ENCODE results near the gene FAM20C. TPM values are rescaled to one million over a fixed set of nuclear protein-coding genes. Genes with fewer than 3 reads are reported as not detected.

Gene FAM20C
- total and polyA plus RNA-seq, 10 of the 15 experiments (the other 5 are each of a cell fraction or from before 2014, with no cell fraction given) = 0.44 TPM; not detected in 9

- Histone ChIP-seq H3K9me3 (replicated peaks; ENCODE audit: control insufficient read depth, insufficient read depth, low read length) (no peaks in the 10 kb centered on the region; the same call in 2 of the 3 replicates), H3K4me3 (no peak overlapping the region), H2AFZ (ENCODE audit: control insufficient read depth, low read depth, low read length) (no peak overlapping the region), H3K79me2 (ENCODE audit: control insufficient read depth, insufficient read depth, low read length) (no peaks in the 10 kb centered on the region), H3K27me3 (replicated peaks in 1 of 2; ENCODE audit: control insufficient read depth in 2 of 2, insufficient read depth in 2 of 2, low read length in 1 of 2) (no peaks in the 10 kb centered on the region), H3K27ac (ENCODE audit: control insufficient read depth, insufficient read depth) (no peak overlapping the region), H4K20me1 (ENCODE audit: control insufficient read depth, insufficient read depth) (no peaks in the 10 kb centered on the region), H3K4me2 (ENCODE audit: control insufficient read depth, insufficient read depth) (no peak overlapping the region), H3K36me3 (ENCODE audit: control insufficient read depth in 2 of 2, insufficient read depth in 2 of 2, low read length in 1 of 2) (no peaks in the 10 kb centered on the region), H3K4me1 (ENCODE audit: control insufficient read depth, insufficient read depth, low read length) (no peaks in the 10 kb centered on the region), H3K9ac (ENCODE audit: control insufficient read depth, insufficient read depth, low read length) (no peak overlapping the region)
- TF ChIP-seq BRCA1 (IDR thresholded peaks at IDR 0.05; ENCODE audit: low read depth, low read length) = no peak
- no peak for TF ChIP-seq E2F8 (IDR thresholded peaks at IDR 0.05; ENCODE audit: low read depth, partially characterized antibody)
- TF ChIP-seq MEF2A (IDR thresholded peaks at IDR 0.05; ENCODE audit: insufficient read depth, low read depth, low read length) = no peak
- TF ChIP-seq ZBTB4 (CRISPR knock-in tag; IDR thresholded peaks at IDR 0.05) = no peak
- TF ChIP-seq SMARCA5 (IDR thresholded peaks at IDR 0.05) = no peak
- TF ChIP-seq NFYB (IDR thresholded peaks at IDR 0.05; ENCODE audit: insufficient read depth, low read depth, low read length) = no peak
- no peak for TF ChIP-seq ZZZ3 (IDR thresholded peaks at IDR 0.05; ENCODE audit: control insufficient read depth, insufficient read length, low read depth)
- TF ChIP-seq NR2F1 (conservative IDR thresholded peaks at IDR 0.05) = no peak
- no peak for TF ChIP-seq CHD4 (IDR thresholded peaks at IDR 0.05)
- no peak for TF ChIP-seq RUNX3 (IDR thresholded peaks at IDR 0.05; ENCODE audit: low read length)
- TF ChIP-seq RCOR1 (conservative IDR thresholded peaks at IDR 0.05; ENCODE audit: low read depth, low read length) = no peak
- no peak for TF ChIP-seq BCL11A (IDR thresholded peaks at IDR 0.05; ENCODE audit: low read depth, low read length)
- no peak for TF ChIP-seq KAT2A (conservative IDR thresholded peaks at IDR 0.05; ENCODE audit: control insufficient read depth, low read depth, low read length)
- TF ChIP-seq ZNF592 (IDR thresholded peaks at IDR 0.05) = no peak
- no peak for ATAC-seq
- ChIA-PET RAD21 (ENCODE audit: unreplicated experiment) (no interaction called here), CTCF (no interaction called here), SMC1A (ENCODE audit: uncharacterized antibody, unreplicated experiment) (no interaction called here), POLR2A (no interaction called here)
- in situ Hi-C loops (cut with MboI) = no loop called here
- no TSS peak for BruUV-seq (replicated peaks)
- no peak for DNase-seq (ENCODE audit: low read depth, low spot score)
- intact Hi-C loops (cut with micrococcal nuclease; ENCODE audit: unreplicated experiment) = no loop called here
- 0% methylated on average over 3 of the region's 3 CpGs for WGBS (ENCODE audit: insufficient coverage, insufficient replicate concordance, low lambda C conversion rate, missing lambda C conversion rate)
- no peak for FAIRE-seq
Observed at GRCh38 chr7:307970-308369, 115.6 kb downstream of the FAM20C start.
